ENCODE results near the gene CLIC4.

Gene CLIC4

DNA sequence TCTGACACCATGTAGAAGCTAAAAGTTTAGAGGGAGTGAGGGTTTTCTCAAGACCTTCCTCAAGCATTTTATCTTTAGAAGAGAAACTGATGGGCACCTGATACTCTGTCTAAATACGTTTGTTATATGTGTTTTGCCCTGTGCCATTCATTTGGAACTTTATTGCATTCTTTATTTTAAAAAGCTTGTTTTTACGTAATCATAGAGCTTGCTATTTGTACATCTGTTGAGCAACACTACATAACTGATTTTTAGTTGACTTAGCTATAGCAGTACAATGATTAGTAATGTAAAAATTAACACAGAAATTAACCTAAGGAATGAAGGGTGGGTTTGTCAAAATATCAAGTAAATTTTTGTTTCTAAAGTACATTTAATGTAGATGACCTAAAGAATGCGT, 96.3 kb downstream of the CLIC4 start:
- H3K79me2 ChIP-seq (ENCODE audit: insufficient read depth, low read length): peaks cover 2% of the 10 kb centered on the region; the same call in 1 of the 2 replicates
- H3K9me3 ChIP-seq (ENCODE audit: insufficient read depth, low read length, severe bottlenecking): no peaks in the 10 kb centered on the region
- TF ChIP-seq EZH2 (IDR thresholded peaks at IDR 0.05; ENCODE audit: borderline replicate concordance, low read depth, low read length, severe bottlenecking): no peak

DNA sequence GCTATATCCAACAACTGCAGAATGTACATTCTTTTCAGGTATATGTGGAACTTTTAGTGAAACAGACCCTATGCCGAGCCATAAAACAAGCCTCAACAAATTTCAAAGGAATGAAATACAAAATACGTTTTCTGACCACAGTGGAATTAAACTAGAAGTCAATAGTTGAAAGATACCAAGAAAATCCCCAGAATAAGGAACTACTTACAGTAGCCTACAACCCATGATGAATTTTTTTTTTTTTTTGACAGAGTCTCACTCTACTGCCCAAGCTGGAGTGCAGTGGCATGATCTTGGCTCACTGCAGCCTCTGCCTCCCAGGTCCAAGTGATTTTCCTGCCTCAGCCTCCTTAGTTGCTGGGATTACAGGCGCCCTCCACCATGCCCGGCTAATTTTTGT, 101.4 kb downstream of the CLIC4 start:
- Histone ChIP-seq H3K4me3 (ENCODE audit: low read depth in 1 of 2, low read length in 2 of 2) (no peak overlapping the region), H3K4me1 (ENCODE audit: insufficient read depth, low read length) (peaks cover 19% of the 10 kb centered on the region), H4K20me1 (ENCODE audit: insufficient read depth, low read length) (no peaks in the 10 kb centered on the region), H3K79me2 (ENCODE audit: insufficient read depth, low read length) (no peaks in the 10 kb centered on the region), H3K27ac (ENCODE audit: low read length) (no peak overlapping the region), H3K4me2 (ENCODE audit: insufficient read depth, low read length) (no peak overlapping the region), H2AFZ (ENCODE audit: low read depth, low read length) (no peak overlapping the region), H3K9me3 (ENCODE audit: insufficient read depth, low read length, severe bottlenecking) (no peaks in the 10 kb centered on the region), H3K36me3 (ENCODE audit: insufficient read depth, low read length) (peaks cover 7% of the 10 kb centered on the region; the same call in 1 of the 2 replicates), H3K9ac (ENCODE audit: low read depth, low read length) (no peak overlapping the region), H3K27me3 (ENCODE audit: insufficient read depth, low read length, poor library complexity) (peaks cover 5% of the 10 kb centered on the region)
- no peak for ATAC-seq (ENCODE audit: insufficient read depth, low read depth)
- no peak for DNase-seq
- TF ChIP-seq, protein P1, sequence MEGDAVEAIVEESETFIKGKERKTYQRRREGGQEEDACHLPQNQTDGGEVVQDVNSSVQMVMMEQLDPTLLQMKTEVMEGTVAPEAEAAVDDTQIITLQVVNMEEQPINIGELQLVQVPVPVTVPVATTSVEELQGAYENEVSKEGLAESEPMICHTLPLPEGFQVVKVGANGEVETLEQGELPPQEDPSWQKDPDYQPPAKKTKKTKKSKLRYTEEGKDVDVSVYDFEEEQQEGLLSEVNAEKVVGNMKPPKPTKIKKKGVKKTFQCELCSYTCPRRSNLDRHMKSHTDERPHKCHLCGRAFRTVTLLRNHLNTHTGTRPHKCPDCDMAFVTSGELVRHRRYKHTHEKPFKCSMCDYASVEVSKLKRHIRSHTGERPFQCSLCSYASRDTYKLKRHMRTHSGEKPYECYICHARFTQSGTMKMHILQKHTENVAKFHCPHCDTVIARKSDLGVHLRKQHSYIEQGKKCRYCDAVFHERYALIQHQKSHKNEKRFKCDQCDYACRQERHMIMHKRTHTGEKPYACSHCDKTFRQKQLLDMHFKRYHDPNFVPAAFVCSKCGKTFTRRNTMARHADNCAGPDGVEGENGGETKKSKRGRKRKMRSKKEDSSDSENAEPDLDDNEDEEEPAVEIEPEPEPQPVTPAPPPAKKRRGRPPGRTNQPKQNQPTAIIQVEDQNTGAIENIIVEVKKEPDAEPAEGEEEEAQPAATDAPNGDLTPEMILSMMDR (IDR thresholded peaks at IDR 0.05; ENCODE audit: borderline replicate concordance, extremely low read depth, low read length, poor library complexity, severe bottlenecking): no peak
- TF ChIP-seq EZH2 (IDR thresholded peaks at IDR 0.05; ENCODE audit: borderline replicate concordance, low read depth, low read length, severe bottlenecking): no peak

More for the DNA sequence above, 96.3 kb downstream of the CLIC4 start:
- Histone ChIP-seq H3K4me2 (ENCODE audit: insufficient read depth, low read length) (no peak overlapping the region), H3K4me1 (ENCODE audit: insufficient read depth, low read length) (no peaks in the 10 kb centered on the region), H3K9ac (ENCODE audit: low read depth, low read length) (no peak overlapping the region), H2AFZ (ENCODE audit: low read depth, low read length) (no peak overlapping the region), H3K27ac (ENCODE audit: low read length) (no peak overlapping the region), H3K36me3 (ENCODE audit: insufficient read depth, low read length) (peaks cover 24% of the 10 kb centered on the region; the same call in 1 of the 2 replicates), H3K27me3 (ENCODE audit: insufficient read depth, low read length, poor library complexity) (no peaks in the 10 kb centered on the region), H3K4me3 (ENCODE audit: low read depth in 1 of 2, low read length in 2 of 2) (no peak overlapping the region), H4K20me1 (ENCODE audit: insufficient read depth, low read length) (no peaks in the 10 kb centered on the region; the same call in 1 of the 2 replicates)
- ATAC-seq (ENCODE audit: insufficient read depth, low read depth) (no peak), DNase-seq (no peak)

DNA sequence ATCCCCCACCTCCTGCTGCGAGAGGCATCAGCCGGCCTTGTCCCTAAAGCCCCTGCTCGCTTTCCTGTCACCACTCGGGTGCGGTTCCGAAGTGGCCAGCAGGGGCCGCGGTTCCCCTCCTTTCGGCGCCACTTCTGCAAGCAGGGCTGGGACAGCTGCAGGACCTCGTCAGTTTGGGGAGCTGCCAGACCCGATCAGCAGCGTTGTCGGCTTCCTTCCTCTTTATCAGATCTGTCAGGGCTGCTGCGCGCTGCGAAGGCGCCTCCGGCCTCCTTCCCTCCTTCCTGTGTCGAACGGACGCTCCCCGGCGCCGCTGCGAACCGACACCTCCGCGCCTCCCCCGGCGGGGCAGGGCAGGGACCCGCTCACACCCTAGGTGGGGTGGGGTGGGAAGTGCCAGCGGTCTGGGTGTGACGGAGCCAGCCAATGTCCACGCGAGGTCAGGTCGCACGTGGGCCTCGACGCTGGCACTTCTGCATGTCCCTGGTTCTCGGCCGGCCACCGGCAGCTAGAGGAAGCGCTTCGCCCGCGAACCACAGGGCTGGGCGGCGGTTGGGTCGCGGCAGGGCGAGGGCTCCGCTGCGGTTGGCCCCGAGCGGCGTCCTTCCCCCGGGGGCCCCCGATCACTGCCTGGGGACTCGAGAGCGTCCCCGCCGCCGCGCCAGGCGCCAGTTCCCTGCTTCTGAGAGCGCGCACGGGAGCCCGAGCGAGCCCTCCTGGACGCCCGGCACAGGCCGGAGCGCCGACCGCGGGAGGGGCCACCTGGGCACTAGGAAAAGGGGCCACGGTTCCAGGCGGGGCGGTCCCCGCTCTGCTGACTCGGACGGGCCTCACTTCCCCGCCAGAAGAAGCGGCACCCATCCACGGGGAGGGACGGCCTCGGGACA, 103.0 kb downstream of the CLIC4 start:
- Histone ChIP-seq H3K27ac (ENCODE audit: low read length) (peak overlapping the region; percentile 44), H3K4me2 (ENCODE audit: insufficient read depth, low read length) (peak overlapping the region; percentile 81), H3K4me1 (ENCODE audit: insufficient read depth, low read length) (peaks cover 19% of the 10 kb centered on the region), H3K79me2 (ENCODE audit: insufficient read depth, low read length) (no peaks in the 10 kb centered on the region), H3K36me3 (ENCODE audit: insufficient read depth, low read length) (no peaks in the 10 kb centered on the region), H3K9me3 (ENCODE audit: insufficient read depth, low read length, severe bottlenecking) (no peaks in the 10 kb centered on the region), H4K20me1 (ENCODE audit: insufficient read depth, low read length) (no peaks in the 10 kb centered on the region), H2AFZ (ENCODE audit: low read depth, low read length) (peak overlapping the region; percentile 54), H3K9ac (ENCODE audit: low read depth, low read length) (peak overlapping the region; percentile 47), H3K27me3 (ENCODE audit: insufficient read depth, low read length, poor library complexity) (peaks cover 5% of the 10 kb centered on the region), H3K4me3 (ENCODE audit: low read depth in 1 of 2, low read length in 2 of 2) (peak overlapping the region in 1 of 2 experiments; percentile 56; a peak in 3 of 4 replicates)
- DNase-seq (peak; percentile 94), ATAC-seq (ENCODE audit: insufficient read depth, low read depth) (peak; percentile 96)
- TF ChIP-seq, protein P1 (IDR thresholded peaks at IDR 0.05; ENCODE audit: borderline replicate concordance, extremely low read depth, low read length, poor library complexity, severe bottlenecking): peak; percentile 97
- peak; percentile 54 for TF ChIP-seq EZH2 (IDR thresholded peaks at IDR 0.05; ENCODE audit: borderline replicate concordance, low read depth, low read length, severe bottlenecking)

DNA sequence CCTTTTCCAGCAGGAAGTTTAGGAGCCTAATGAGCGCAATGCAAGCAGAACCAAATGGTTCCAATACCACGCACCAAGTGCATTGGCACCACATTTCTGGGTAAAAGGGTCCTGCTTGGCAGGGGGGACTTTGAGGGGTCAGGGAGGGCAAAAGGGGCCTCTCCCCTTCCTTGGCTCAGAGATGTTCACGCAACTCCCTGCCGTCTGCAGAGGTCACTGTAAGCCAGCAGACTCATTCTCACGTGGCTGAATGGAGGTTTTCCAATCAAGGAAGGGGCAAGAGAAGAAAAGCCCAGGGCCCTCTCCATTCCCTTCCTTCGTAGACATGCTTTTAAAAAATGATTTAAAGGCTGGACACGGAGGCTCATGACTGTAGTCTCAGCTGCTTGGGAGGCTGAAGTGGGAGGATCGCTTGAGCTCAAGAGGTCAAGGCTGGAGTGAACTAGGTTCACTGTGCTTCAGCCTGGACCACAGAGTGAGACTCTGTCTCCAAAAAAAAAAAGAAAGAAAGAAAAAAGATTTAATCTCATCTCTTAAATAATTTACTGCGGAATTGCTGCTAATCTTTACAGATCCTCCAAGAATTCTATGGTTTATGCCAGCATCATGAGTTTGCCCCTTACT, 104.5 kb downstream of the CLIC4 start:
- Histone ChIP-seq H3K79me2 (ENCODE audit: insufficient read depth, low read length) (no peaks in the 10 kb centered on the region), H3K4me3 (ENCODE audit: low read depth in 1 of 2, low read length in 2 of 2) (no peak overlapping the region), H3K4me1 (ENCODE audit: insufficient read depth, low read length) (peaks cover 19% of the 10 kb centered on the region), H3K27ac (ENCODE audit: low read length) (no peak overlapping the region), H2AFZ (ENCODE audit: low read depth, low read length) (no peak overlapping the region), H3K9me3 (ENCODE audit: insufficient read depth, low read length, severe bottlenecking) (no peaks in the 10 kb centered on the region), H3K4me2 (ENCODE audit: insufficient read depth, low read length) (no peak overlapping the region), H3K36me3 (ENCODE audit: insufficient read depth, low read length) (no peaks in the 10 kb centered on the region), H3K27me3 (ENCODE audit: insufficient read depth, low read length, poor library complexity) (peaks cover 5% of the 10 kb centered on the region), H4K20me1 (ENCODE audit: insufficient read depth, low read length) (no peaks in the 10 kb centered on the region), H3K9ac (ENCODE audit: low read depth, low read length) (no peak overlapping the region)
- no peak for TF ChIP-seq EZH2 (IDR thresholded peaks at IDR 0.05; ENCODE audit: borderline replicate concordance, low read depth, low read length, severe bottlenecking)
- TF ChIP-seq, protein P1 (IDR thresholded peaks at IDR 0.05; ENCODE audit: borderline replicate concordance, extremely low read depth, low read length, poor library complexity, severe bottlenecking): peak; percentile 62
- DNase-seq (peak; percentile 26), ATAC-seq (ENCODE audit: insufficient read depth, low read depth) (no peak)
